ENCODE measurements around the gene RMND5B. TPM values are rescaled to one million over a fixed set of nuclear protein-coding genes. Genes with fewer than 3 reads are reported as not detected.

The RMND5B gene
- total RNA-seq, 1 donor from 2014 or later = 51.6 TPM

DNA sequence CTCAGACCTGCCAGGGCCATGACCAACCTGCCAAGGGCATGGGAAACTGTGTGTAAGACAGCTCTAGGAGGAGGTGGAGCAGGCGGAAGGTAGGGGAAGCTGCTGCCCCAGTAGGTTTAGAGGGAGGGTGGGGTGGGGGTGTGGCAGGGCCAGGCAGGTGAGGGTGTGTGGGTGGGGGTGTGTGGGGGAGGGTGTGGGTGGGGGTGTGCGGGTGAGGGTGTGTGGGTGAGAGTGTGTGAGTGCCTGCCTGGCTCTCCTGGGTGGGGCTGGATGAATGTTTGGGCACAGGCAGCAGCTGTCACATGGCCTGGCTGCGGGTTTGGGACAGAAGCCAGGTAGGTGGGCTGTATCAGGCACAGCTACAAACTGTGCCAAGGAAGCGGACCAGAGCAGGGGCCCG is 26.3 kb upstream of the RMND5B start:
- H3K27ac ChIP-seq = no peak overlapping the region
- no peak overlapping the region for H3K4me3 ChIP-seq
- no peaks in the 10 kb centered on the region for H3K9me3 ChIP-seq
- H3K27me3 ChIP-seq = no peaks in the 10 kb centered on the region
- TF ChIP-seq POLR2A (IDR thresholded peaks at IDR 0.05) (no peak), CTCF (IDR thresholded peaks at IDR 0.05) (no peak), POLR2AphosphoS5 (IDR thresholded peaks at IDR 0.05; ENCODE audit: insufficient read depth in 1 of 2, low read depth in 1 of 2) (no peak)
- intact Hi-C loops (cut with DNase I) = no loop called here
- H3K4me1 ChIP-seq = peaks cover 6% of the 10 kb centered on the region
- DNase-seq (ENCODE audit: extremely low spot score in 2 of 2) = no peak
- no peaks in the 10 kb centered on the region for H3K36me3 ChIP-seq

DNA sequence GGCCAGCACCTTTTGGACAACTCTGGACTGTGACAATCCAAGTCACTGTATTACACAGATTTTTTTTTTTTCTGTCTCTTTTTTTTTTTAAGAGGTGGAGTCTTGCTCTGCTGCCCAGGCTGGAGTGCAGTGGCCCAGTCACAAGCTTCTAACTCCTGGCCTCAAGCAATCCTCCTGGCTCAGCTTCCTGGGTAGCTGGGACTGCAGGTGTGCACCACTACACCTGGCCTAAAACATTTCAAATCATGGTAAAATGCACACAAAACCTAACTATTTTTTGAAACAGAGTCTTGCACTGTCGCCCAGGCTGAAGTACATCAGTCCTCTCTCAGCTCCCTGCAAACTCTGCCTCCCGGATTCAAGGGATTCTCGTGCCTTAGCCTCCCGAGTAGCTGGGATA is 24.7 kb upstream of the RMND5B start:
- DNase-seq (ENCODE audit: extremely low spot score in 2 of 2) = no peak
- TF ChIP-seq CTCF (IDR thresholded peaks at IDR 0.05) = no peak
- TF ChIP-seq POLR2A (IDR thresholded peaks at IDR 0.05) = no peak
- TF ChIP-seq POLR2AphosphoS5 (IDR thresholded peaks at IDR 0.05; ENCODE audit: insufficient read depth in 1 of 2, low read depth in 1 of 2) = no peak
- H3K36me3 ChIP-seq = no peaks in the 10 kb centered on the region

DNA sequence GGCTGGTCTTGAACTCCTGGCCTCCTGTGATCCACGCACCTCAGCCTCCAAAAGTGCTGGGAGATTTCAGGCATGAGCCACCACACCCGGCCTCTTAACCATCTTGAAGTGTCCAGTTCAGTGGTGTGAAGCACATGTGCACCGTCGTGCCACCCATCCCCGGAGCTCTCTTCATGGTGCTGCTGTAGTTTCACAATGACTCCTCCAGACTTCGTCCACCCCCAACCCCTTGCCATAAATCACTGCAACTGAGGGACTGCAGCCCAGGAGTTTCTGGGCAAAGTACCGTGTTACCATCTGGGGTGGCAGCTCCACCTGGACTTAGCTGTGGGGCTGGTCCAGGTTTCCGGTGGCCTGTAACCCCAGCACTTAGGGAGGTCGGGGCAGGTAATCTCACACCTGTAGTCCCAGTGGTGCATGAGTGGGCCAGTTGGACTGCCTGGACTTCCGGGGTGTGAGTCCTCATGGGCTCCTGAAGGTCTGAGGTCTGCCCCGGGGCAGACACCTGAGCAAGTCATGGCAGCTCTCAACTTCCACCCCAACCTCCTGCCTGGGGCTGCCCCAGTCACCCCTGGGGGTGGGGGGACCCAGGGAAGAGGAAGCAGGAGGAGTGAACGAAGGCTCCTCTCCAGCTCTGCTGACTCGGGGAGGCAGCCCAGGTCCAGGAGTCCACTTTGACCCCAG is 24.1 kb upstream of the RMND5B start:
- Histone ChIP-seq H3K27me3 (no peaks in the 10 kb centered on the region), H3K27ac (no peak overlapping the region), H3K9me3 (no peaks in the 10 kb centered on the region), H3K4me3 (no peak overlapping the region), H3K4me1 (peaks cover 6% of the 10 kb centered on the region), H3K36me3 (no peaks in the 10 kb centered on the region)
- intact Hi-C loops (cut with DNase I) = no loop called here
- DNase-seq (ENCODE audit: extremely low spot score in 2 of 2) = no peak
- TF ChIP-seq CTCF (IDR thresholded peaks at IDR 0.05) (no peak), POLR2A (IDR thresholded peaks at IDR 0.05) (no peak), POLR2AphosphoS5 (IDR thresholded peaks at IDR 0.05; ENCODE audit: insufficient read depth in 1 of 2, low read depth in 1 of 2) (no peak)

More for the DNA sequence above, 24.7 kb upstream of the RMND5B start:
- Histone ChIP-seq H3K4me3 (no peak overlapping the region), H3K27me3 (no peaks in the 10 kb centered on the region), H3K4me1 (peaks cover 6% of the 10 kb centered on the region), H3K9me3 (no peaks in the 10 kb centered on the region), H3K27ac (no peak overlapping the region)
- intact Hi-C loops (cut with DNase I) = no loop called here

- no peaks in the 10 kb centered on the region for H3K27me3 ChIP-seq
- intact Hi-C loops (cut with DNase I) = no loop called here
- no peak overlapping the region for H3K27ac ChIP-seq
- TF ChIP-seq POLR2A (IDR thresholded peaks at IDR 0.05) (no peak), CTCF (IDR thresholded peaks at IDR 0.05) (no peak), POLR2AphosphoS5 (IDR thresholded peaks at IDR 0.05; ENCODE audit: insufficient read depth in 1 of 2, low read depth in 1 of 2) (no peak)
- DNase-seq (ENCODE audit: extremely low spot score in 2 of 2) = no peak
- no peak overlapping the region for H3K4me3 ChIP-seq
- no peaks in the 10 kb centered on the region for H3K9me3 ChIP-seq
- peaks cover 6% of the 10 kb centered on the region for H3K4me1 ChIP-seq
- H3K36me3 ChIP-seq = no peaks in the 10 kb centered on the region
Observed at GRCh38 chr5:178107756-178108310, 23.0 kb upstream of the RMND5B start.

- no peak for DNase-seq (ENCODE audit: extremely low spot score in 2 of 2)
- Histone ChIP-seq H3K36me3 (no peaks in the 10 kb centered on the region), H3K4me3 (no peak overlapping the region), H3K9me3 (no peaks in the 10 kb centered on the region), H3K27ac (no peak overlapping the region), H3K4me1 (peaks cover 10% of the 10 kb centered on the region), H3K27me3 (no peaks in the 10 kb centered on the region)
- intact Hi-C loops (cut with DNase I) = no loop called here
- TF ChIP-seq POLR2AphosphoS5 (IDR thresholded peaks at IDR 0.05; ENCODE audit: insufficient read depth in 1 of 2, low read depth in 1 of 2) (no peak), CTCF (IDR thresholded peaks at IDR 0.05) (no peak), POLR2A (IDR thresholded peaks at IDR 0.05) (no peak)
Observed at GRCh38 chr5:178108446-178108845, 22.4 kb upstream of the RMND5B start.

Data from vagina (tissue), 2 donors.